ENCODE data around the gene AKAP13. TPM values are rescaled to one million over a fixed set of nuclear protein-coding genes. Genes with fewer than 3 reads are reported as not detected.

The AKAP13 gene
- total RNA-seq, 1 experiment from 2014 or later: 47.3 TPM

- Histone ChIP-seq H4K5ac (ENCODE audit: insufficient read length, low read depth, low read length) (no peak overlapping the region), H4K8ac (replicated peaks; ENCODE audit: insufficient read length, low read depth, low read length) (no peak overlapping the region), H4K91ac (ENCODE audit: insufficient read length, low read depth, low read length) (no peak overlapping the region), H4K20me1 (ENCODE audit: control insufficient read depth, insufficient read depth, insufficient read length) (no peaks in the 10 kb centered on the region), H3K56ac (ENCODE audit: insufficient read length, low read depth, low read length) (no peak overlapping the region), H3K9me3 (ENCODE audit: control insufficient read depth, low read depth, low read length) (no peaks in the 10 kb centered on the region), H3K79me1 (ENCODE audit: insufficient read depth, low read depth, low read length, poor library complexity, severe bottlenecking) (peaks cover 19% of the 10 kb centered on the region), H2AK5ac (ENCODE audit: insufficient read length, low read length) (no peak overlapping the region), H2BK5ac (ENCODE audit: insufficient read length, low read length) (no peak overlapping the region), H2AFZ (ENCODE audit: low read length) (no peak overlapping the region), H3K18ac (ENCODE audit: insufficient read length, low read depth, low read length) (no peak overlapping the region), H2BK12ac (ENCODE audit: insufficient read length, low read depth, low read length) (no peak overlapping the region), H3K79me2 (ENCODE audit: insufficient read depth, low read length) (peaks cover 16% of the 10 kb centered on the region; the same call in 1 of the 2 replicates), H3K23ac (ENCODE audit: insufficient read length, low read depth, low read length) (no peak overlapping the region), H3K27me3 (ENCODE audit: insufficient read depth, low read length) (no peaks in the 10 kb centered on the region), H3T11ph (ENCODE audit: low read length) (no peak overlapping the region), H2BK15ac (ENCODE audit: low read depth, low read length) (no peak overlapping the region), H2BK20ac (ENCODE audit: low read depth, low read length, poor library complexity, severe bottlenecking) (no peak overlapping the region), H2BK120ac (ENCODE audit: low read depth, low read length, poor library complexity, severe bottlenecking) (no peak overlapping the region), H3K27ac (ENCODE audit: insufficient read length, low read depth, low read length) (no peak overlapping the region), H3K4me1 (ENCODE audit: insufficient read depth, low read length) (no peaks in the 10 kb centered on the region), H3K9ac (ENCODE audit: extremely low read depth, insufficient read length, low read length) (no peak overlapping the region), H3K14ac (ENCODE audit: insufficient read depth, low read length) (no peak overlapping the region), H3K4me2 (ENCODE audit: insufficient read depth, insufficient read length, low read length) (no peak overlapping the region), H3K4ac (ENCODE audit: low read depth, low read length) (no peak overlapping the region), H3K23me2 (ENCODE audit: insufficient read length, low read depth, low read length, poor library complexity, severe bottlenecking) (no peaks in the 10 kb centered on the region)
- Mint-ChIP-seq H3K4me1 (peaks cover 23 to 34% of the 10 kb centered on the region in 2 experiments), H3K9me3 (no peaks in the 10 kb centered on the region; a peak in 1 of 5 replicates), H3K36me3 (ENCODE audit: insufficient read depth in 1 of 3, low read depth in 3 of 3) (peaks cover 19 to 23% (median 23%) of the 10 kb centered on the region in 3 experiments; a peak in 6 of 7 replicates), H3K27me3 (ENCODE audit: low read depth) (no peaks in the 10 kb centered on the region), H3K27ac (0 out of 7 replicates have a peak overlapping the region, but pooled peaks of 2 of the 3 experiments have one; percentile 27 to 44), H3K4me3 (no peak overlapping the region)
- no peak for TF ChIP-seq CTCF (conservative IDR thresholded peaks at IDR 0.05)
- no CpG with 5 or more reads among the region's 21 CpGs for WGBS (ENCODE audit: extremely low coverage, insufficient read length, low lambda C conversion rate)
- DNase-seq: no peak
Measured at GRCh38 chr15:85770096-85771041, 390.0 kb downstream of the AKAP13 start.
